ENCODE data around the gene ERFL.

Gene ERFL

GRCh38 chr19:41879670-41880328, 48.5 kb downstream of the ERFL start:
- Histone ChIP-seq H3K9ac (ENCODE audit: low read length) (peak overlapping the region; percentile 98), H3K4me1 (ENCODE audit: insufficient read depth, low read length, severe bottlenecking) (peaks cover 74% of the 10 kb centered on the region), H4K20me1 (ENCODE audit: insufficient read depth, low read length) (no peaks in the 10 kb centered on the region), H3K9me2 (ENCODE audit: low read depth, low read length) (no peaks in the 10 kb centered on the region), H2AFZ (ENCODE audit: low read length) (no peak overlapping the region), H3K27ac (ENCODE audit: low read depth, low read length, poor library complexity, severe bottlenecking) (peak overlapping the region; percentile 100), H3K36me3 (ENCODE audit: insufficient read depth, low read length) (peaks cover 36% of the 10 kb centered on the region), H3F3A (ENCODE audit: insufficient read depth, low read length) (peaks cover 17% of the 10 kb centered on the region), H3K79me2 (ENCODE audit: insufficient read depth, low read length) (peaks cover 16% of the 10 kb centered on the region), H3K4me2 (ENCODE audit: low read length) (peak overlapping the region; percentile 90), H3K9me3 (ENCODE audit: low read length) (no peaks in the 10 kb centered on the region), H3K27me3 (ENCODE audit: insufficient read depth, low read length) (no peaks in the 10 kb centered on the region), H3K4me3 (ENCODE audit: low read depth, low read length, poor library complexity, severe bottlenecking) (peak overlapping the region; percentile 85)
- no peak for TF ChIP-seq EZH2 (IDR thresholded peaks at IDR 0.05; ENCODE audit: borderline replicate concordance, low read length)
- TF ChIP-seq, protein P1, sequence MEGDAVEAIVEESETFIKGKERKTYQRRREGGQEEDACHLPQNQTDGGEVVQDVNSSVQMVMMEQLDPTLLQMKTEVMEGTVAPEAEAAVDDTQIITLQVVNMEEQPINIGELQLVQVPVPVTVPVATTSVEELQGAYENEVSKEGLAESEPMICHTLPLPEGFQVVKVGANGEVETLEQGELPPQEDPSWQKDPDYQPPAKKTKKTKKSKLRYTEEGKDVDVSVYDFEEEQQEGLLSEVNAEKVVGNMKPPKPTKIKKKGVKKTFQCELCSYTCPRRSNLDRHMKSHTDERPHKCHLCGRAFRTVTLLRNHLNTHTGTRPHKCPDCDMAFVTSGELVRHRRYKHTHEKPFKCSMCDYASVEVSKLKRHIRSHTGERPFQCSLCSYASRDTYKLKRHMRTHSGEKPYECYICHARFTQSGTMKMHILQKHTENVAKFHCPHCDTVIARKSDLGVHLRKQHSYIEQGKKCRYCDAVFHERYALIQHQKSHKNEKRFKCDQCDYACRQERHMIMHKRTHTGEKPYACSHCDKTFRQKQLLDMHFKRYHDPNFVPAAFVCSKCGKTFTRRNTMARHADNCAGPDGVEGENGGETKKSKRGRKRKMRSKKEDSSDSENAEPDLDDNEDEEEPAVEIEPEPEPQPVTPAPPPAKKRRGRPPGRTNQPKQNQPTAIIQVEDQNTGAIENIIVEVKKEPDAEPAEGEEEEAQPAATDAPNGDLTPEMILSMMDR (IDR thresholded peaks at IDR 0.05; ENCODE audit: low read length) = no peak

DNA sequence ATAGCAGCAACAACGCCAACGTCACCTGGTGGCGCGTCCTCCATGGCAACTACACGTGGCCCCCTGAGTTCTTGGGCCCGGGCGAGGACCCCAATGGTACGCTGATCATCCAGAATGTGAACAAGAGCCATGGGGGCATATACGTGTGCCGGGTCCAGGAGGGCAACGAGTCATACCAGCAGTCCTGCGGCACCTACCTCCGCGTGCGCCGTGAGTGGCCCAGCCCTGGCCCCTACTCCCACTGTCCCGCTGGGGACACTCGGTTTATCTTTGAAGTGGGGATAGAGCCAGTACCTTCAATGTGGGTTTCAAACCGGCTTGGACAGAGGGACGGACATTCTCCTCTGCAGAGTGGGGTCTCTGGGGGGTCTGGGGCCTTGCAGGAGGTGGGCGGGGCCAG, 49.2 kb downstream of the ERFL start:
- Histone ChIP-seq H3K36me3 (ENCODE audit: insufficient read depth, low read length) (peaks cover 36% of the 10 kb centered on the region), H4K20me1 (ENCODE audit: insufficient read depth, low read length) (no peaks in the 10 kb centered on the region), H2AFZ (ENCODE audit: low read length) (no peak overlapping the region), H3K27ac (ENCODE audit: low read depth, low read length, poor library complexity, severe bottlenecking) (peak overlapping the region; percentile 100), H3K9ac (ENCODE audit: low read length) (peak overlapping the region; percentile 98), H3F3A (ENCODE audit: insufficient read depth, low read length) (peaks cover 17% of the 10 kb centered on the region), H3K27me3 (ENCODE audit: insufficient read depth, low read length) (no peaks in the 10 kb centered on the region), H3K4me2 (ENCODE audit: low read length) (peak overlapping the region; percentile 90), H3K79me2 (ENCODE audit: insufficient read depth, low read length) (peaks cover 11% of the 10 kb centered on the region), H3K9me3 (ENCODE audit: low read length) (no peaks in the 10 kb centered on the region), H3K9me2 (ENCODE audit: low read depth, low read length) (no peaks in the 10 kb centered on the region), H3K4me3 (ENCODE audit: low read depth, low read length, poor library complexity, severe bottlenecking) (peak overlapping the region; percentile 85), H3K4me1 (ENCODE audit: insufficient read depth, low read length, severe bottlenecking) (peaks cover 79% of the 10 kb centered on the region)
- TF ChIP-seq, protein P1 (IDR thresholded peaks at IDR 0.05; ENCODE audit: low read length) = no peak
- TF ChIP-seq EZH2 (IDR thresholded peaks at IDR 0.05; ENCODE audit: borderline replicate concordance, low read length) = no peak

DNA sequence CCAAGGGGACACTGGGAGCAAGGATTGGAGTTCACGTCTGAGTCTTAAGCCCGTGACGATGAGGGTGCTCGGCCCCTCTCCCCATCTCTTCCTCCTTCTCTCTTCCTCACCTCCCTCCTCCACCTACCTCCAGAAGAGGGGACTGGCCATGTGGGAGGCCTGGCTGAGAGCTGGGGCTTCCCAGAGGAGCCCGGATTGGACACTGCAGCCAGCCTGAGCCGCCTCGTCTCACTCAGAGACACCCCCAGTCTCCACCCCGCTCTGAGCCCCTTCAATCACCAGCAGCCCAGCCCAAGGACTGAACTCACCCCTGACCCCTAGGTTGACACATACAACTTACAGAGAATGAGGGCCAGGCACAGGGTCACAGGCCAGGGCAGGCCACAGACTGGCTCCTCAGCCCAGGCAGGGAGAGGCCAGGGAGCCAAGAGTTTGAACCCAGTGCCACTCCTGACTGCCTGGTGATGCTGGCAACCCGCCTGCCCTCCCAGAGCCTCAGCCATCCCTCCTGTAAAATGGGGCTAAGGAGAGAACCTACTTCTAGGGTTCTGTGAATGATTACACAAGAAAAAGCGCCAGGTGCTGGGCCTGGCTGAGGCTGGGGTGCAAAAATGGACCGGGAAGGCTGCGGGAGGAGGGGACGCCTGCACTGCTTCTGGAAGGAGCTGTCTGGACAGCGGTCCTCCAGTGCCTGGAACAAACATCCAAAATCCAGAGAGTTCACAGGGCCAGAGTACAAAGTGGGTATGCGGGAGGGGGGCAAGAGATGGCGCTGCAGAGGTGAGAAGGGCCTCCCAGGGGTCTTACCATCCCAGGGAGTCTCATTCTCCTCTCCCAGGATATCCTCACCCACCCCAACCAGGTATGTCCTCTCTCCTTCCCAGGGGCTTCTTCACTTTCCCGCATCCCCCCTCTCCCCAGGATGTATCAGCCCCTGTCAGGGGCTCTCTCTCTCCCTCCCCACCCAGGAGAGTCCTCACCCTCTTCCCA, 50.0 kb downstream of the ERFL start:
- peaks cover 82% of the 10 kb centered on the region for H3K4me1 ChIP-seq (ENCODE audit: insufficient read depth, low read length, severe bottlenecking)
- peaks cover 11% of the 10 kb centered on the region for H3K79me2 ChIP-seq (ENCODE audit: insufficient read depth, low read length)
- peak overlapping the region; percentile 100 for H3K27ac ChIP-seq (ENCODE audit: low read depth, low read length, poor library complexity, severe bottlenecking)
- H3K9ac ChIP-seq (ENCODE audit: low read length) = peak overlapping the region; percentile 98
- no peak for TF ChIP-seq EZH2 (IDR thresholded peaks at IDR 0.05; ENCODE audit: borderline replicate concordance, low read length)
- TF ChIP-seq, protein P1 (IDR thresholded peaks at IDR 0.05; ENCODE audit: low read length) = peak; percentile 28; the same call in 1 of the 2 replicates
- no peak overlapping the region for H2AFZ ChIP-seq (ENCODE audit: low read length)
- peaks cover 17% of the 10 kb centered on the region for H3F3A ChIP-seq (ENCODE audit: insufficient read depth, low read length)
- no peaks in the 10 kb centered on the region for H3K9me3 ChIP-seq (ENCODE audit: low read length)
- no peaks in the 10 kb centered on the region for H3K9me2 ChIP-seq (ENCODE audit: low read depth, low read length)
- peak overlapping the region; percentile 85 for H3K4me3 ChIP-seq (ENCODE audit: low read depth, low read length, poor library complexity, severe bottlenecking)
- peaks cover 36% of the 10 kb centered on the region for H3K36me3 ChIP-seq (ENCODE audit: insufficient read depth, low read length)
- no peaks in the 10 kb centered on the region for H3K27me3 ChIP-seq (ENCODE audit: insufficient read depth, low read length)
- peak overlapping the region; percentile 90 for H3K4me2 ChIP-seq (ENCODE audit: low read length)
- no peaks in the 10 kb centered on the region for H4K20me1 ChIP-seq (ENCODE audit: insufficient read depth, low read length)

Measured in OCI-LY1 (cell line).